HL-60 (cell line): ENCODE results near the gene OTOF.

Source experiments
- DNase-seq, 2 experiments: peaks; one replicate each; pipeline ENCODE4 v3.0.0-alpha.2; 2010 to 2020; ENCODE audit warnings: low read depth in 1 of 2, low spot score in 1 of 2
- H3K27ac ChIP-seq: fragments of 250-450 bp; sonication (Bioruptor Pico); replicated peaks from 2 replicates; pipeline ENCODE4 v1.5.1; 2020; ENCODE audit warnings: mild to moderate bottlenecking, moderate library complexity
- H3K27me3 ChIP-seq: fragments of 250-450 bp; sonication (Bioruptor Pico); 2 replicates; pipeline ENCODE4 v1.5.1; 2021; ENCODE audit warnings: mild to moderate bottlenecking, moderate library complexity; ENCODE audit not compliant: insufficient read depth, poor library complexity, severe bottlenecking
- H3K4me3 ChIP-seq: replicated peaks from 2 replicates; pipeline ENCODE4 v1.5.1; 2011; ENCODE audit warnings: mild to moderate bottlenecking, control low read depth, low read length; ENCODE audit not compliant: insufficient read depth
- GABPA ChIP-seq: IDR thresholded peaks from 2 replicates; pipeline ENCODE4 v1.6.1; 2012; ENCODE audit warnings: low read depth
- POLR2AphosphoS5 ChIP-seq: IDR thresholded peaks from 2 replicates; pipeline ENCODE4 v1.6.1; 2012; ENCODE audit warnings: low read depth
- SPI1 ChIP-seq: IDR thresholded peaks from 2 replicates; pipeline ENCODE4 v1.6.1; 2012; ENCODE audit warnings: low read depth, mild to moderate bottlenecking, borderline replicate concordance
- TF ChIP-seq, protein P1 (sequence below): IDR thresholded peaks from 2 replicates; pipeline ENCODE4 v1.6.1; 2012; ENCODE audit warnings: low read depth; ENCODE audit not compliant: insufficient replicate concordance
- TF ChIP-seq, protein P2 (sequence below): IDR thresholded peaks from one replicate; pipeline ENCODE4 v1.5.1; 2011; ENCODE audit warnings: low read length, control low read depth, inconsistent platforms; ENCODE audit not compliant: insufficient read depth

OTOF gene

DNA sequence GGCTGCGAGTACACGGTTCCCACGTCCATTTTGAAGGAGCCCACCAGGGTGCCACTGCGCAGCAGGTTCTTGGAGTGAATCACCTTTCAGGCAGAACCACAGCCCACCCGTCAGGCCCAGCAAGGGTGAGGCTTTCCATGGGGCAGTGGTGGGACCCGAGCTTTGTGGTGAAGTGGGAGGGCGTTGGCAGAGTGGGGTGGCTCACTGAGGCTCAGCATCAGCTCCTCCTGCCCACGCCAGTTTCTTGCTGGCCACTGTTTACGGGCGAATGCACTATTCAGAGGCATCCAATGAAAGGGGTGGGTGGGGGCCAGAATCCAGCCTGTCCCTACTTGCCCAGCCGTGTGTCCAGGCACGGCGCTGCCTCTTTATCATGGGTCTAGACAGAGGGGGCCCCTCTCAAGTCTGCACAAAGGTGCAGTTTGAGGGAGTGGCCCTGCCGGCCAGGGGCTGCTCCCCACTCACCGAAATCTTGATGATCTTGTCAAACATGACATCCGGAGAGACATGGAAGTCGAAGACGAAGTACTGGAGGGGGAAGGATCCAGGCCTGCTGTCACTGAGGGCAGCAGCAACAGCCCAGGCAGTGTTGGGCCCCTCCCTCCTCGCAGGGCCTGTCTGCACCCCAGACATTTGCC is 11.4 kb upstream of the OTOF start:
- Histone ChIP-seq H3K27ac (no peak overlapping the region), H3K4me3 (no peak overlapping the region), H3K27me3 (no peaks in the 10 kb centered on the region)
- no peak for DNase-seq
- TF ChIP-seq GABPA = no peak

- no peak for DNase-seq
- TF ChIP-seq POLR2AphosphoS5 (no peak), GABPA (no peak), SPI1 (no peak)
- TF ChIP-seq, protein P1, sequence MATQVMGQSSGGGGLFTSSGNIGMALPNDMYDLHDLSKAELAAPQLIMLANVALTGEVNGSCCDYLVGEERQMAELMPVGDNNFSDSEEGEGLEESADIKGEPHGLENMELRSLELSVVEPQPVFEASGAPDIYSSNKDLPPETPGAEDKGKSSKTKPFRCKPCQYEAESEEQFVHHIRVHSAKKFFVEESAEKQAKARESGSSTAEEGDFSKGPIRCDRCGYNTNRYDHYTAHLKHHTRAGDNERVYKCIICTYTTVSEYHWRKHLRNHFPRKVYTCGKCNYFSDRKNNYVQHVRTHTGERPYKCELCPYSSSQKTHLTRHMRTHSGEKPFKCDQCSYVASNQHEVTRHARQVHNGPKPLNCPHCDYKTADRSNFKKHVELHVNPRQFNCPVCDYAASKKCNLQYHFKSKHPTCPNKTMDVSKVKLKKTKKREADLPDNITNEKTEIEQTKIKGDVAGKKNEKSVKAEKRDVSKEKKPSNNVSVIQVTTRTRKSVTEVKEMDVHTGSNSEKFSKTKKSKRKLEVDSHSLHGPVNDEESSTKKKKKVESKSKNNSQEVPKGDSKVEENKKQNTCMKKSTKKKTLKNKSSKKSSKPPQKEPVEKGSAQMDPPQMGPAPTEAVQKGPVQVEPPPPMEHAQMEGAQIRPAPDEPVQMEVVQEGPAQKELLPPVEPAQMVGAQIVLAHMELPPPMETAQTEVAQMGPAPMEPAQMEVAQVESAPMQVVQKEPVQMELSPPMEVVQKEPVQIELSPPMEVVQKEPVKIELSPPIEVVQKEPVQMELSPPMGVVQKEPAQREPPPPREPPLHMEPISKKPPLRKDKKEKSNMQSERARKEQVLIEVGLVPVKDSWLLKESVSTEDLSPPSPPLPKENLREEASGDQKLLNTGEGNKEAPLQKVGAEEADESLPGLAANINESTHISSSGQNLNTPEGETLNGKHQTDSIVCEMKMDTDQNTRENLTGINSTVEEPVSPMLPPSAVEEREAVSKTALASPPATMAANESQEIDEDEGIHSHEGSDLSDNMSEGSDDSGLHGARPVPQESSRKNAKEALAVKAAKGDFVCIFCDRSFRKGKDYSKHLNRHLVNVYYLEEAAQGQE = no peak
- TF ChIP-seq, protein P2, sequence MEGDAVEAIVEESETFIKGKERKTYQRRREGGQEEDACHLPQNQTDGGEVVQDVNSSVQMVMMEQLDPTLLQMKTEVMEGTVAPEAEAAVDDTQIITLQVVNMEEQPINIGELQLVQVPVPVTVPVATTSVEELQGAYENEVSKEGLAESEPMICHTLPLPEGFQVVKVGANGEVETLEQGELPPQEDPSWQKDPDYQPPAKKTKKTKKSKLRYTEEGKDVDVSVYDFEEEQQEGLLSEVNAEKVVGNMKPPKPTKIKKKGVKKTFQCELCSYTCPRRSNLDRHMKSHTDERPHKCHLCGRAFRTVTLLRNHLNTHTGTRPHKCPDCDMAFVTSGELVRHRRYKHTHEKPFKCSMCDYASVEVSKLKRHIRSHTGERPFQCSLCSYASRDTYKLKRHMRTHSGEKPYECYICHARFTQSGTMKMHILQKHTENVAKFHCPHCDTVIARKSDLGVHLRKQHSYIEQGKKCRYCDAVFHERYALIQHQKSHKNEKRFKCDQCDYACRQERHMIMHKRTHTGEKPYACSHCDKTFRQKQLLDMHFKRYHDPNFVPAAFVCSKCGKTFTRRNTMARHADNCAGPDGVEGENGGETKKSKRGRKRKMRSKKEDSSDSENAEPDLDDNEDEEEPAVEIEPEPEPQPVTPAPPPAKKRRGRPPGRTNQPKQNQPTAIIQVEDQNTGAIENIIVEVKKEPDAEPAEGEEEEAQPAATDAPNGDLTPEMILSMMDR = no peak
- H3K4me3 ChIP-seq = no peak overlapping the region
- no peaks in the 10 kb centered on the region for H3K27me3 ChIP-seq
- no peak overlapping the region for H3K27ac ChIP-seq
Measured at GRCh38 chr2:26488463-26489212, 10.7 kb upstream of the OTOF start.

DNA sequence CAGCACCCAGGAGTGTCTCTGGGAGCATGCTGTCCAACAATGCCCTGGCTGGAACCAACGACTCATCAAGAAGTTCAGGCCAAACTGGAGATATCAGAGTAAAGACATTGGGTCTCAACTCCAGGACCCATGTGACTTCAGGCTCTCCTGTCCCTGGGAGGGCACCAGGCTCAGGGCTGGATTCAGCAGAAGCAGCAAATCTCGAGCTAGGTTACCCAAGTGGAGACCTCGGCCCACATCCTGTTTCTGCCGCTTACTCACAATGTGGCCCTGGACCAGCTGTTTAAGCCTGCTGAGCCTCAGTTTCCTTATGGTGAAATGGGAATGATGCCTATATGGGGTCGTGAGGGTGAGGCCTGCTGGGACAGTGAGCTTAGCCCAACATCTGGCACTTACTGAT is 9.3 kb upstream of the OTOF start:
- no peak for DNase-seq
- Histone ChIP-seq H3K27ac (no peak overlapping the region), H3K27me3 (no peaks in the 10 kb centered on the region), H3K4me3 (no peak overlapping the region)
- TF ChIP-seq, protein P2 = no peak
- TF ChIP-seq SPI1 (no peak), GABPA (no peak), POLR2AphosphoS5 (no peak)
- TF ChIP-seq, protein P1 = no peak

DNA sequence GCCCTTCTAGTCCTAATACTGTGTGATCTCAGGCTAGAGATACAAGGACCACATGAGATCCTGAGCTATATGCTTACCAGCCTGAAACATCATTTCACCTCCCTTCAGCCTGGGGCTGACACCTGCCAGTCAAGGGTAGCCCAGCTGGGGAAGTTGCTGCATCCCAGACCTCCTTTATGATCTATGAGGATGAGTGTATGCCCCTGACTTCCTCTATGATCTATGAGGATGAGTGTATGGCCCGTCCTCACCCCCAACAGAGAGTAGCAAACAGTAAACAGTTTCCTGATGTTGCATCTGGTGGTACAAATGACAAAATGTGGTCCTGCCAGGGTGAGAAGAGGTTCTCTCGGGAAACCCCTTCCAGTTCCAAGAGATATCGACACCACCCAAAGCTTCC is 8.9 kb upstream of the OTOF start:
- no peak for DNase-seq
- TF ChIP-seq, protein P2 = no peak
- TF ChIP-seq SPI1 = no peak
- no peak for TF ChIP-seq POLR2AphosphoS5
- TF ChIP-seq, protein P1 = no peak
- no peak for TF ChIP-seq GABPA
- no peak overlapping the region for H3K4me3 ChIP-seq
- H3K27me3 ChIP-seq = no peaks in the 10 kb centered on the region
- no peak overlapping the region for H3K27ac ChIP-seq
